CD4-positive, alpha-beta T cell treated with Interleukin-17A for 4 hours (primary cell): ENCODE data around the gene CAMSAP2.
"Not testable (repeated sequence)": the region's sequence is repeated elsewhere in the genome, so short reads cannot be mapped to it uniquely, and the experiment has no call there.

Experiments used
- DNase-seq: peaks from one replicate; pipeline ENCODE4 v3.0.0-alpha.2; 2020; ENCODE audit warnings: mixed read lengths

CAMSAP2 gene

DNA sequence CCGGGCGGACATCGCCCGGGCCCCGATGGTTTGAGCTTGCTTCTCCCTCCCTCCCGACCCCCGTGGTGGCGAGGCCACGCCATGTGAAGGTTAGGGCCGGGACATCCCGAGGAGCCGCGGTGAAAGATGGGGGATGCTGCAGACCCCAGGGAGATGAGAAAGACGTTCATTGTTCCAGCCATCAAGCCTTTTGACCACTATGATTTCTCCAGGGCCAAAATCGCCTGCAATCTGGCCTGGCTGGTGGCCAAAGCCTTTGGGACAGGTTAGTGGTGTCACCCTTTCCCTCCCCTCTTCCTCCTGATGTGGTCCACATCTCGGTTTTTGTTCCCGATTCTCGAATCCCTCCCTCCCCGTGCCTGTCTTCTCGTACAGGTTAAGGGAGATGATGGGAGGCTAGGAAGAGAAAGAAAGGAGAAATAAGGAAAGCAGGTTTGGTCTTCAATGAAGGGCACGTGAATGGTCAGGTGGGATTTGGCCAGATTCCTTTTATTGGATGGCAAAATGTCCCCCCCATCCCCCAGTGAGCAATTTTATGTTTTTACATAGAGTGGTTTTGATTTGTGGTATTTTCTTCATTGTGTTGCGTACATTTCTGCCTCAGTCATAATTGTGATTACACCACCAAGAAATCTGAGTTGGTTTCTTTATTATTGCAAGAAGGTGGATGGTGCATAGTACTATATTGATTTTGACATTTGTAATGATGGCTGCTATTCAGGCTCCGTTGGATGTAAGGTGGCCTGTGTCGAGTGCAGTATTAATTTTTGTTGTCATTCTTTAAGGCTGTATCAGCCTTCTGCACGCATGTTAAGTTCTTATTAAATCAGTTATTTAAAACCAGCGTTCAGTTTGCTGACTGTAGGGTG lies 1.2 kb downstream of the CAMSAP2 start:
- no peak for DNase-seq

DNA sequence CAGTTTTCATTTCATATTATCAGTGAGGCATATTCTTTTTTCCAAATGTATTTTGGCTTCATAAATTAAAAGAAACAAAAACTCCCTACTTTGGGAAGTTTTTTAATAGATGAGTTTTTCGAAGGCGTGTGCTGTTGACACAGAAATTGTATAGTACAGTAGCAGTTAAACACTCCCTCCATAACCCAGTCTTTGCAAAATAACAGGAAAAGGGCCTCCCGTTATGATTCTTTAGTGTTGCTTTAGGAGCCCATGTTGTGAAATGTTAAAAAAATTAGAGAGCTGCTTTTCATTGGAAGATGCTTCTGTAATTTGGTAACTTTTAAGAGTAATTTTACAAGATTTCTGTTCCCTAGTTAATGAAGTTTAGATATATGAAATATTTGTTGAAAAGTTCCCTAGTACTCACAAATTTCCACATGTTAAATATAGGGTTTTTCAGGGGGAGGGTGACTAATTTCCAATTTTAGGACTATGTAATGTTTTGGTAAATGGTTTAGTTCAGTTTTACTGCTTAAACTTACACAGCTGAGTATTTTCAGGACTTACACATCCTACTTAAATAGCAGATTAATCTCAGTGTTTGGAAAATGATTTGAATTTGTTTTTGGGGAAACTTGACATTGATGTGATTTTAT lies 2.0 kb downstream of the CAMSAP2 start:
- DNase-seq = no peak

GRCh38 chr1:200741551-200742207 lies 3.0 kb downstream of the CAMSAP2 start:
- no peak for DNase-seq

- no peak for DNase-seq
These were observed 5.5 kb downstream of the CAMSAP2 start for GRCh38 chr1:200744143-200744542.

- DNase-seq = no peak
These were observed 10.4 kb downstream of the CAMSAP2 start for GRCh38 chr1:200749090-200749489.

DNA sequence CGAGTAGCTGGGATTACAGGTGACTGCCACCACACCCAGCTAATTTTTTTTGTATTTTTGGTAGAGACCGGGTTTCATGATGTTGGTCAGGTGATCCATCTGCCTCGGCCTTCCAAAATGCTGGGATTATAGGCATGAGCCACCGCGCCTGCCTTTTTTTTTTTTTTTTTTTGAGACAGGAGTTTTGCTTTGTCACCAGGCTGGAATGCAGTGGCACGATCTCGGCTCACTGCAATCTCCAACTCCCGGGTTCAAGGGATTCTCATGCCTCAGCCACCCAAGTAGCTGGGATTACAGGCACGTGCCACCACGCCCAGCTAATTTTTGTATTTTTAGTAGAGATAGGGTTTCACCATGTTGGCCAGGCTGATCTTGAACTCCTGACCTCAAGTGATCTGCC lies 12.1 kb downstream of the CAMSAP2 start:
- not testable (repeated sequence) for DNase-seq

DNA sequence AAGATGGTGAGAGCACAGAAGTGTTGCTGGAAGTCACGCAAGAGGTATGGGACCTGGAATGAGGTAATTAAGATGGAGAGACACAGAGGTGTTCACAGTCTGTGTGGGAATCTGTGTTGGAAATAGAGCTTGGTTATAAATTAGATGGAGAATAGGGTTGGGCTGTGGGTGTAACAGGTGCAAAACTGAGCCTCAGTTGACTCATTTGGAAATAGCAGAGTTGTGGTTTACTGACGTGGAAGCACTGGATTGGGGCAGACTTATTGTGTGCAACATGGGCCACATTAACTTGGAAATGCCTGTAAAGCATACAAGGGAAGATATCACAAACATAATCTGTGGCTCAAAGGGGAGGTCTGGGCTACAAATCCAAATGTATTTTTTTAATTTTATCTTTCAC lies 13.0 kb downstream of the CAMSAP2 start:
- DNase-seq = no peak

GRCh38 chr1:200753650-200754198 lies 15.0 kb downstream of the CAMSAP2 start:
- no peak for DNase-seq

- DNase-seq = no peak
These were observed 16.8 kb downstream of the CAMSAP2 start for GRCh38 chr1:200755456-200755855.

DNA sequence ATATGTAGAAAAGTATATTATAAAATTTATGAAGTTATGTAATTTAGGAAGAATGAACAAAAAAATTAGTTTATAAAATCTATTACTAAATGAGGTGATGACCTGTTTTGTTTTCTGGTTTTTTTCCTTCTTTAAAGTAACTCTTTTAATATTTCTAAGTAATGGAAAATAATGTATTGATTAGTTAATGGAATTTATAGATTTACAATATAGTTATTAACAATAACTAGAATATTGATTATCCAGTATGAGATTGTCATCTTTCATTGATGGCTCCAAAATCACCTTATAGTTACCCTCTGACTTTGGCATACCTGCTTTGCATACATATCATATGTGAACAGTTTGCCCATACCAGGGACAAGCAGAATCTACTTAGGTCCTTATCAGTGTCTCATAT lies 23.4 kb downstream of the CAMSAP2 start:
- no peak for DNase-seq

DNA sequence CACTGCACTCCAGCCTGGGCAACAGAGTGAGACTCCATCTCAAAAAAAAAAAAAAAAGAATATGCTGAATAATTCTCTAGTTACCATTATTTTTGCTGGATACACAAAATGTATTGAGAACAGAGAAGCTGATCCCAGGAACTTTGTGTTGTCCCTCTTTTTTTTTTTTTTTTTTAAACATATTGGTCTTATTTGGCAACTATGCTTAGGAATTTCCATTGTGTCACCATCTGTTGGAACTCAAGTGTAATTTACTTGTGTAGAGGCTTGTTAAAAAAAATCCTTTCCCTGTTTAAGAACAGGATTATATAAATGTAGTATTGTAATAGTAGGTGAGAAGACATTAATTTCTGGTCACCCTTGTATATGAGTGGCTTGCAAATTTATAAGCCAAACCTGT lies 28.6 kb downstream of the CAMSAP2 start:
- no peak for DNase-seq

GRCh38 chr1:200771625-200772555 lies 33.2 kb downstream of the CAMSAP2 start:
- no peak for DNase-seq

DNA sequence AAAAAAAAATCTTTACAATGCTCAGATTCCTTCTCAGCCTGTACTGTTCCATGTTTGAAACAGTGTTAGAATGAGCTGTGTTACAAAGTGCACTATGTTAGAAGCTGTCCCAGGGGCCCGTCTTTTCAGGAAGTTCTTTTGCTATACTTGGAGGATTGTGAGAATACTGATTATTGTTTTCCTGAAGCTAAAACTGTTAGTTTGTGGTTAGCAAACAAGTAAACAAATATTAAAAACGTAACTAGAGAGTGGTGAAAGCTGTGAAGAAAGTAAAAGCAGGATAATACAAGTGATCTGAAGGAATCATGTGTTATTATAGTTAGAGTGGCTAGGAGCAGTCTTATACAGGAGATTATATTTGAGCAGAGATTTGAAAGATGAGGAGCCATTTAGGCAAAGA lies 35.6 kb downstream of the CAMSAP2 start:
- DNase-seq = no peak

GRCh38 chr1:200774735-200775444 lies 36.2 kb downstream of the CAMSAP2 start:
- DNase-seq = no peak

DNA sequence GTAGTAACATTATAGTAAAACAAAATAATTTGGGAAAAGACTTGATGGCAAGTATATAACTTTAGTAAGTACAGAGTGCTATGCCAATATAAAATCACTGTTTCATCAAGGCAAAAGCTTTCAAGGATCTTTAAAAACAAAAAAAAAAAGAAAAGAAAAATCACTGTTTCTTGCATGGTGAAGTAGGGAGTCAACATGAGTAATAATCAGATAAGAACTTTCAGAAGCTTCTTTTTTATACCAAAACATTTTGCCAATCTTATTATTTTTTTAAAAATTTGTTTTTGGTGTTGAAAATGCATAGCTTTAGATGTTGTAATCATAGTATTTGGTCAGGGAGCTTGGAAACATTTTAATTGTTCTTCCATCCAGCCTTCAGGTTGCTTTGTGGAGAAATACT lies 37.2 kb downstream of the CAMSAP2 start:
- DNase-seq = no peak

DNA sequence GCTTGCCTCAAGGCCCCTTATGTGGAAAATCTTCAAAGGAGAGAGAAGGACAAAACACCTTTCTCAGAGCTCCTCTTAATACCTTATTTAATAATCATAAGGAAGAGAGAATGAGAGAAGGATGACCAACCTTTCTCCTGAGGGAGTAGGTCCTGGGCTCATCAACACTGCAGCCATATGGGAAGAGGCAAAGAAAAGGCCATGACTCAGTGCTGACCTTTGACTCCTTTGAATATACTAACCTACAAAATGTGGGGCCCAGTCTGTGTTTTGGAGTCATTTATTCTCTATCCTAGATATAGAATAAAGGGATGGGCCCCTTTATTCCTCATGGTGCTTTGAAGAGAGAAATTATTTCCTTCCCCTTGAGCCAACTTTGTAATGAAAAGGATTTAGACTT lies 38.3 kb downstream of the CAMSAP2 start:
- no peak for DNase-seq

DNA sequence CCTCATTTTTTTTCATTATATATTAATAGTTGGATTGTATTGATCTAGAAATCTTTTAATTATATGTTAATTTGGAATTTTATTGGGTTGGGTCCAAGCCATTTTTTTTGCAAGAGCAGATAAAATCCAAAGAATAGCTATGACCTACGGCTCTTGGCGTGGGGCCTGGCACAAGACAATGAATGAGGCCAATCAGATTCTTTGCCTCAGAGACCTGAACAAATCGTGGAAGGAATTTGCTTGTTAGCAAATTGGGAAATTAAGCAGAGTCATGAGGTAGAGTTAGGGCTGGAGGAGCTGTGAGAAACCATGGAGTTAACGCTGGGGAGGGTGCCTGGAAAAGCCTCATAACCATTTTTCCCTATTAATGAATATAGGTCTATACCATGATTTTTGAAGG lies 40.1 kb downstream of the CAMSAP2 start:
- no peak for DNase-seq

- DNase-seq = no peak
These were observed 40.6 kb downstream of the CAMSAP2 start for GRCh38 chr1:200779326-200779725.

GRCh38 chr1:200780545-200781369 lies 42.1 kb downstream of the CAMSAP2 start:
- no peak for DNase-seq

DNA sequence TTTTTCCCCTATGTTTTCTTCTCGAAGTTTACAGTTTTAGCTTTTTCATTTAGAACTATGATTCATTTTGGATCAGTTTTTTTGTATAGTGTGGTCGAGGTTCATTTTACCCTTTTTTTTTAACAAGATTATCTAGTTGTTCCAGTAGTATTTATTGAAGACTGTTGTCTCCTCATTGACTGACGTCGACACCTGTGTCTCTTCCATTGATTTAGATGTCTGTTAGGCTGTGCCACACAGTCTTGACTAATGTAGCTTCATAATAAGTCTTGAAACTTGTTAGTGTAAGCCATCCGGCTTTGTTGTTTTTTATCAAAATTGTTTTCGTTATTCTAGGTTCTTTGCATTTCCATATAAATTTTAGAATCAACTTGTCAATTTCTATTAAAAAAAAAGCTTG lies 45.2 kb downstream of the CAMSAP2 start:
- no peak for DNase-seq

DNA sequence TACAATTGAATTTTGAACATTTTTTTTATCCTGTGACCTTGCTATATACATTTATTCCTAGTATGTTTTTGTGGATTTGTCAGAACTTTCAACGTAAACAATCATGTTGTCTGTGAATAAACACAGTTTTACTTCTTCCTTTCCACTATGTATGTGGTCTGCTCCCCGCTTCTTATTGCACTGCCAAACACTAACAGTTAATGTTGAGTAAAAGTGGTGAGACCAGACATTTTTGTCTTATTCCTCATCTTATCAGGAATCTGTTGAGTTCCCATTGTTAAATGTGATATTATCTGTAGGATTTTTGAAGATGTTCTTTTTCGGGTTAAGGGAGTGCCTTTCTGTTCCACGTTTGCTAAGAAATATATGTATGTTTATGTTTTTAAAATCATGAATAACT lies 45.9 kb downstream of the CAMSAP2 start:
- DNase-seq = no peak
